RPMI8226 (cell line): ENCODE results near the gene MARS1.

Experiments
- DNase-seq: peaks from one replicate; pipeline ENCODE4 v3.0.0-alpha.2; 2015

Gene MARS1

DNA sequence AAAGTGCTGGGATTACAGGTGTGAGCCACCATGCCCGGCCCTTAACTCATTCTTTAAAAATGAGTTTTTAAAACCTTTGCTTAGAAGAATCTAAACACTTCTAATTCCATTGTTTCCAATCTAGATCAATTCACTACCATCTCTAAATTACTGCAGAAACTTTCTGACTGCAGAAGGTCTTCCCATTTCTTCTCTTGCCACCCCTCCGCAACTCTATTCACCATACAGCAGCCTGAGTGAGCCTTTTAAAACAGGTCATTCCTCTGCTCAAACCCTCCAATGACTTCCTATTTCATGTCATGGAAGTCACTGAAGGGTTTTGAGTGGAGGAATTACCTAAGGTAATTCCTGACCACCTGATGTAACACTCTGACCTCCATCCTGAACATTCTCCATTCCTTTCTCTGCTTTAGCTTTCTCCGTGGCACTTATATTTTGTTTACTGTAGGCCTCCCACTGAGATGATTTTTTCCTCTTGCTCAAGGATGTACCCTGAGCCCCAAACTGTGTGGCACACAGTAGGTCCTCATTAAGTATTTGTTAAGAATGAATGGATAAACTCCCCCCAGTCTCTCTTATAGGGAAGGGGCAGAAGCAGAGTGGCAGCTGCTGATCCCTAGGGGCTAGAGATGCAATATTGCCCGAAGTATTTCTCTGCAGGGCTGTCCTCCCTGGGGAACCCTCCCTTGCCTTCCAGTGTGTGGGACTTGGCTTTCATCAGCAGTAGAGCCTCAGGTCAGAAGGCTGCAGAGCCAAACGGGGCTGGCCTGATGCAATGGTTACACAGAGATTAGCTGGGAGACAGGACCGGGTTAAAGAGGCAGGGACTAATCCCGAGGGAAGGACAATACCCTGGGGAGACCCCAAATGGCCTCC lies 31.3 kb downstream of the MARS1 start:
- peak; percentile 30 for DNase-seq

DNA sequence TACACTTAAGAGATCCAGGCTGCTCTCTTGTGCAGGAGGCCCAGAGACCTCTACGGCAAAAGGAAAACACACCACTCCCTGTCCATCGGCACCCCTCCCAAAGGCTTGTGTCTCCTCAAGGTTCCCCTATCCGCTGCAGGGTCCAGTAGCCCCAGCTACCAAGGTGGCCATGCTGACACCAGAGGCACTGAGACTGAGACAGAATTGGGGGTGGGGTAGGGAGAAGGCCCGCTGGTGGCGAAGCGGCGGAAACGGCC lies 31.9 kb downstream of the MARS1 start:
- peak; percentile 43 for DNase-seq

DNA sequence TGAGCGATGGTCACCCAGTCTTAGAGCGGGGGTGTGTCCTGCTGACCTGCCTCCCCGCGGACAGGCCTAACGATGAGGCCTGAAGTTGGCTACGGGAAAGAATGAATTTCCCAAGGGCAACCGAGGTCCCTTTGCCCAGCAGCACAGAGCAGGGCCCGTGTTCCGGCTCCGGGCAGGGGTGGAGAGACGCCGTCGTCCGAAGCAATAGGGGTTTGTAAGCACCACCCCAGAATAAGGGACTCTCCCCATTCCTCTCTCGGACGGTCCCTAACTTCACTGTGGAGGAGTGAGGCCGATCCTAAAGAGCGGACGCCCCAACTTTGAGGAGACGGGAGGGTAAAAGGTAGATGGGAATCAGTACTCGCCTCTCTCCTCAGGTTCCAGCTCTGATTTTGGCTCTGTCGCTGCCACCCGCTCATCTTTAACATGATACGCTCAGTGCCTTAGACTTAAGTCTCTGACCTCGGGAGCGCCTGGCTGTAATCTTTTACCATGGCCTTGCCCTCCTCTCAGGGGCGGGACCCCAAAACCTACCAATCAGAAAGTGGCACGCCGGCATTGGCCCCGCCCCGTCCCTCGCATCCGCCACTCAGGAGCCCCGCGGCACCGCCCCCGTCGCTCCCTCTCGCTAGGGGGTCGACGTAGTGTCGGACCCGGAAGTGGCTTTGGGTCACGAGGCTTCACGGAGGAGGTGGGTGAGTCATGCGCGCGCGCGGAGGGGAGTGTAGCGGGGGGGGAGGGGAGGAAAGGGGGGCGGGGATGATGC lies 32.4 kb downstream of the MARS1 start, which contains the start of gene DDIT3:
DDIT3 (minus strand) TSS at position 462 of the 766 bp plus-strand sequence. CDS start 3,108 bp downstream, outside the sequence.
- peak; percentile 99 for DNase-seq

DNA sequence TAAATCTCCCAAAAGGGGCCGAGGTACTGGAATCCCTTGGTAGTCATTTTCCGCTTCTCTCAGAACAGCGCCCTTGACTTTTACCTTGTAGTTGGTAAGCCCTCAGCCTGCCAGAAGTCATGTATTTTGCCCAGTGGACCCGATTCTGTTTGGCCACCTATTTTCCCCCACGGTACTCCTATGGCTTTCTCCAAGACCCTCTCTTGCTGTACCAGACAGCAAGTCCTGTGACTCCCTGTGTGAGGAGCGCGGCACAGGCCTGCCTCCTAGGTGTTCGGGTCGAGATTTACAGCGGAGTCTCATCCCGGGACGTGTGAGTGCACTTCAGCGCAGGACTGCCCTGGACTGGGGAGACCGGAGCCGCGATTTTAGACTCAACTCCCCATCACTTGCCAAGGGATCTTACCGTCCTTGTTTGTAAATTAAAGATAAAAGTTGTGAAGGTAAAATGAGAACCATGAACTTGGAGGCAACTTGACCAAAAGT lies 33.7 kb downstream of the MARS1 start:
- peak; percentile 32 for DNase-seq

DNA sequence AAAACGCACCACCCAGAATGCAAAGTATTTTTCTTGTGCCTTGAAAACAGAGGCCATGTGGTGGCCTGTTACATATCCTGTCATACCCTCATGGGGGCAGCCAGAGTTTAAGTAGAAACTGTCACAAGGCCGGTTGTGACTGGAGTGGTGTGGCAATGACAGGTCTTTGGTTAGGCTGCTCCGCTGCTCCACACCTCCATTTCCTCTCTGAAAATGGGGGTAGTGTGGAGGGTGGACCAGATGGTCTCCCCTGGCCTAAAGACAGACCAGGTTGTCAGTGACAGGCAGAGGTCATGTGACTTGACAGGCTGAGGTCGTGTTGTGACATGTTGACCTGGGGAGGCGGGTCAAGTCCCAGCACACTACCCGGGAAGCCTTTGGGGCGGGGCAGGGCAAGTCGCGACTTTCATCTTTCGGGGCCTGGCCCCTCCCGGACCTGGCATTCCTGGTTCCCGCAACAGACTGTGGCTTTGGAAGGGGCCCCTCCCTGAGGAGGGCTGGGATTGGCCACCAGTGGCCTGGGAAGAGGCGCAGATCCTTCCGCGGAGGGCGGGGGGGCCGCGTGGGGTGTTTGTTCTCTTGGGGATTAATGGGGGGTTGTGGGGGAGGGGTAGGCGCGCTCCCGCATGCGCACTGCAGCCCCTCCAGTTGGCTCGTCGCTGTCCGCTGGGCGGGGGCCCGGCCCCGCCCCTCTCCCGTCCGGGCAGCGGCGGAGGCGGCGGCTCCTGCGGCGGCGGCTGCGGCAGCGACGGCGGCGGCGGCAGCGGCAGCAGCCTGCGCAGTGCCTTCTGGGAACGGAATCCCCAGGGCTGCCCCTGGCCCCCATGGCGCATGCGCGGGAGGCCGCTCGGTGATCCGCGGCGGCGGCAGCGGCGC lies 34.4 kb downstream of the MARS1 start, which contains the start of gene MBD6:
MBD6 (plus strand) TSS at position 814 of the 876 bp plus-strand sequence. CDS start 1,480 bp downstream, outside the sequence.
- DNase-seq, result peak; percentile 91

DNA sequence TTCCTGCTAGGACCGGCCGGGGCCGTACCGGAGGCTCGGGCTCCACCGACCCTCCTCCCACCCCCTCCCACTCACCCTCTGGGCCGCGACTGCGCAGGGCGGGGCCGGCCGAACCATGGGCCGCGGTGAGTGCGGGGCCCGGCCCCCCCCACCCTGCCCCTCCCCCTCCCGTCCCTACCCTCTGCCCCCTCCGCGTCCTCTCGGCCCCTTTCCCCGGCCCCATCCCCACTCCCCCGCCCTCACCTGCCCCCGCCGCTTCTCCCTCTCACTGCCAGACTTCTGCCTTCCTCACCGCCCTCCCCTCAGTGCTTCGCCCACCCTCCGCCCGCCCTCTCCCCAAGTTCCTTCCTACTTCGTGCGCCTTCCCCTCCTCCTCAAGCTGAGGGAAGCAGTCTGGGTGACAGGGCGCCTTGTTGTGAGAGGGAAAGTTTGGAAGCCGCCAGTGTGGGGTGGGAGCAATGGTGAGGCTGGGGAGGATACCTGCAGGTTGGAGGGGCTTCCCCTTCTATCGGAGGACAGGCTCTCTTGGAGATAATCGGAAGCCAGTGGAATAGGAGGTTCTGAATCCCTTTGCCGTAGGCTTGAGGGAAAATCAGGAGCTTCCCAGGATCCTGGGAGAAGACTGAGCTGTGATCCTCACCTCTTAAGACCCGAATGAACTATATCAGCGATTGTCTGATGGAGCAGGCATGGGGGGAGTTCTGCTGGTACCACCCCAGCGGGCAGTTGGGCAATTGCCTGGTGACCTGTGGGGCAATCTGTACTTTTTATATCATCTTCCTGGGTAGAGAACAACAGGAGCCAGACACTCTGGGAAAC lies 35.2 kb downstream of the MARS1 start:
- peak; percentile 54 for DNase-seq

DNA sequence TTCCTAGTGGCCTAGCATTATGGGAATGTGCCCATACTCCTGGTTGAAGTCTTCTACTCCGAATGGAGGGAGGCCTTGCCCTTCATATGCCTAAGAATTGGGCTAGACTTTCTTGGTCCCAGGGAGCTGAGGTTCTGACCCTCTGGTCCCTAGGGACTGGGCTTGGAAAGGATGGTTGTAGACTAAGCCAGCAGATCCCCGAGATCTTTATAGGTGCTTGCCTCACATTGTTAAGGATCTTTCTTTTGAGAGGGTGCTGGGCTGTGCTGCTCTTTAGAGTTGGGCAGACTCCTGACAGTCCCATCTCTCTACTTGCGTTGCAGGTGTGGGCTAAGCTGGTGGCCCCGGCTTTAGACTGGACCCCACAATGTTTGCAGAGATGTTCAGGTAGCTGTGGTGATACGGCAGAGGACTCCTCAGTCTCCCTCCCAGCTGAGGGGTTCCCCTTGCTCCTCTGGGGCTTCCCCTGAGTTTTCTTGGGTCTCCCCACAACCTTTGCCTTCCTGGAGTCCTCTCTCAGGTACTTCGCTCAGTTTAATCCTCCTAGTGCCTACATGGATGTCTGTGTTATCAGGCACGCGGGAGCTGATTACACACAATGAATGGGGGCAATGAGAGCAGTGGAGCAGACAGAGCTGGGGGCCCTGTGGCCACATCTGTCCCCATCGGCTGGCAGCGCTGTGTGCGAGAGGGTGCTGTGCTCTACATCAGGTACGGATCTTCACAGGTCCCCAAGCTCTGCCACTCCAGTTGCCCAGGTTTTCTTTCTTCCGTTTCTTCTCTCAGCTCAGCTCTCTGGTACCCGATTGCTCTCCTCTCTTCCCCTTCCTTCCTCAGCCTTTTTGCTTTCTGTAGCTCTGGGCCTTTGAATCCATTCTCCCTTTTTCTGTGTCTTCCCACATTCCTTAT lies 36.1 kb downstream of the MARS1 start:
- no peak for DNase-seq

DNA sequence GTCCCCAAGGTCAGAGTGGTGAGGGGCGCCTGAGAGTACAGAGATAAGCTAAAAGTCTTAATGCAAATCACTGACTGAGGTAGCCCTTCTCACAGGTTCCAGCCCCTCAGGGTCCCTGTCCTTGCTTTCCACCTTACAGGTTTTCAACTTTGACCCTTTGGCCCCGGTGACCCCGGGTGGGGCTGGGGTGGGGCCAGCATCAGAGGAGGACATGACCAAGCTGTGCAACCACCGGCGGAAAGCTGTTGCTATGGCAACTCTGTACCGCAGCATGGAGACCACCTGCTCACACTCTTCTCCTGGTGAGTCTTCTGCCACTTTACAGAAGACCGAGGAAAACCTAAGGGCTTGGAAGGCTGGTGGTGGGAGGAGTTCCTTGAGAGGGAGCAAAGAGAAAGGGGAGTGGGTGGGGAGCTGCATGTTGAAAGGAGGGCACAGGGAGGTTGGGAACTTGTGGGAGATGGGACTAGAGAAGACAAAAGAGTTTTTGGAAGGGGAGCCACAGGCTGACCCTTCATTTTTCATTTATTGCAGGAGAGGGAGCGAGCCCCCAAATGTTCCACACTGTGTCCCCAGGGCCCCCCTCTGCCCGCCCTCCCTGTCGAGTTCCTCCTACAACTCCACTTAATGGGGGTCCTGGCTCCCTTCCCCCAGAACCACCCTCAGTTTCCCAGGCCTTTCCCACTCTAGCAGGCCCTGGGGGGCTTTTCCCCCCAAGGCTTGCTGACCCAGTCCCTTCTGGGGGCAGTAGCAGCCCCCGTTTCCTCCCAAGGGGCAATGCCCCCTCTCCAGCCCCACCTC lies 37.1 kb downstream of the MARS1 start:
- no peak for DNase-seq

DNA sequence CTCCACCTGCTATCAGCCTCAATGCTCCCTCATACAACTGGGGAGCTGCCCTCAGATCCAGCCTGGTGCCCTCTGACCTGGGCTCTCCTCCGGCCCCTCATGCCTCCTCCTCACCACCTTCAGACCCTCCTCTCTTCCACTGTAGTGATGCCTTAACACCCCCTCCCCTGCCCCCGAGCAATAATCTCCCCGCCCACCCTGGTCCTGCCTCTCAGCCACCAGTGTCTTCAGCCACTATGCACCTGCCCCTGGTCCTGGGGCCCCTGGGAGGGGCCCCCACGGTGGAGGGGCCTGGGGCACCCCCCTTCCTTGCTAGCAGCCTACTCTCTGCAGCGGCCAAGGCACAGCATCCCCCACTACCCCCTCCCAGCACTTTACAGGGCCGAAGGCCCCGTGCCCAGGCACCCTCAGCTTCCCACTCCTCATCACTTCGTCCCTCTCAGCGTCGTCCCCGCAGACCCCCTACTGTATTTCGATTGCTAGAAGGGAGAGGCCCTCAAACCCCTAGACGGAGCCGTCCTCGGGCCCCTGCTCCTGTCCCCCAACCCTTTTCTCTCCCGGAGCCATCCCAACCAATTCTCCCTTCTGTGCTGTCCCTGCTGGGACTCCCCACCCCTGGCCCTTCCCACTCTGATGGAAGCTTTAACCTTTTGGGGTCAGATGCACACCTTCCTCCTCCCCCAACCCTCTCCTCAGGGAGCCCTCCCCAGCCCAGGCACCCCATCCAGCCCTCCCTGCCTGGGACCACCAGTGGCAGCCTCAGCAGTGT lies 37.9 kb downstream of the MARS1 start:
- no peak for DNase-seq

DNA sequence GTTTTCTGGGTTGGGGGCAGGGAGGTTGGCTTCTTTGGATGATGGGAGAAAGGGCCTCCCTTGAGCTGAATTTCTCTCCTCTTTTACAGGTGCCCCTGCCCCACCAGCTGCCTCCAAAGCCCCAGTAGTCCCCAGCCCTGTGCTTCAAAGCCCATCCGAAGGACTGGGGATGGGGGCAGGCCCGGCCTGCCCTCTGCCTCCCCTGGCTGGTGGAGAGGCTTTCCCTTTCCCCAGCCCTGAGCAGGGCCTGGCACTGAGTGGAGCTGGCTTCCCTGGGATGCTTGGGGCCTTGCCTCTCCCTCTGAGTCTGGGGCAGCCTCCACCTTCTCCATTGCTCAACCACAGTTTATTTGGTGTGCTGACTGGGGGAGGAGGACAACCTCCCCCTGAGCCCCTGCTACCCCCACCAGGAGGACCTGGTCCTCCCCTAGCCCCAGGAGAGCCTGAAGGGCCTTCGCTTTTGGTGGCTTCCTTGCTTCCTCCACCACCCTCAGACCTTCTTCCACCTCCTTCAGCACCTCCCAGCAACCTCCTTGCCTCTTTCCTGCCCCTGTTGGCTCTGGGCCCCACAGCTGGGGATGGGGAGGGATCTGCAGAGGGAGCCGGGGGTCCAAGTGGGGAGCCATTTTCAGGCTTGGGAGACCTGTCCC lies 38.7 kb downstream of the MARS1 start:
- DNase-seq, result no peak

DNA sequence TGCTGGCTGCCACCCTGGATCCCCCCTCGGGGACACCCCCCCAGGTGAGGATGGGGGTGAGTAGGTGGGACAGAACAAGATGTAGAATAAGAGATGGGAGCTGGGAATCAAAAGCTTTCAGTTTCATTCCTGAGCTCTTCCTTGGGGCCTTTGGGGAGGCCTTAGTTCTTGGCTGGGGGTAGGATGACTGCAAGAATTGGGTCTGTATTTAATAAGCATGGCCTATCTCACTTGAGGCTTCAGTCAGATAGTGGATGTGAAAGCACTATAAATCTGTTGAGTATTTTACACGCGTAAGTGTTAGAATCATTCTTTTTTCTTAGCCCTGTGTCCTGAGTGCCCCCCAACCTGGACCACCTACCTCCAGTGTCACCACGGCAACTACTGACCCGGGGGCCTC lies 39.3 kb downstream of the MARS1 start:
- DNase-seq, result no peak

DNA sequence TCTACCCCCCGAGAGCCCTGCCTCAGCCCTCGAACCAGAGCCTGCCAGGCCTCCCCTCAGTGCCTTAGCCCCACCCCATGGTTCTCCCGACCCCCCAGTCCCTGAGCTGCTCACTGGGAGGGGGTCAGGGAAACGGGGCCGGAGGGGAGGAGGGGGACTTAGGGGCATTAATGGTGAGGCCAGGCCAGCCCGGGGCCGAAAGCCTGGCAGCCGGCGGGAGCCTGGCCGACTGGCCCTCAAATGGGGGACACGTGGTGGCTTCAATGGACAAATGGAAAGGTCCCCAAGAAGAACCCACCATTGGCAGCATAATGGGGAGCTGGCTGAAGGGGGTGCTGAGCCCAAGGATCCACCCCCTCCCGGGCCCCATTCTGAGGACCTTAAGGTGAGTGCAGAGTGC lies 40.3 kb downstream of the MARS1 start:
- DNase-seq, result no peak

DNA sequence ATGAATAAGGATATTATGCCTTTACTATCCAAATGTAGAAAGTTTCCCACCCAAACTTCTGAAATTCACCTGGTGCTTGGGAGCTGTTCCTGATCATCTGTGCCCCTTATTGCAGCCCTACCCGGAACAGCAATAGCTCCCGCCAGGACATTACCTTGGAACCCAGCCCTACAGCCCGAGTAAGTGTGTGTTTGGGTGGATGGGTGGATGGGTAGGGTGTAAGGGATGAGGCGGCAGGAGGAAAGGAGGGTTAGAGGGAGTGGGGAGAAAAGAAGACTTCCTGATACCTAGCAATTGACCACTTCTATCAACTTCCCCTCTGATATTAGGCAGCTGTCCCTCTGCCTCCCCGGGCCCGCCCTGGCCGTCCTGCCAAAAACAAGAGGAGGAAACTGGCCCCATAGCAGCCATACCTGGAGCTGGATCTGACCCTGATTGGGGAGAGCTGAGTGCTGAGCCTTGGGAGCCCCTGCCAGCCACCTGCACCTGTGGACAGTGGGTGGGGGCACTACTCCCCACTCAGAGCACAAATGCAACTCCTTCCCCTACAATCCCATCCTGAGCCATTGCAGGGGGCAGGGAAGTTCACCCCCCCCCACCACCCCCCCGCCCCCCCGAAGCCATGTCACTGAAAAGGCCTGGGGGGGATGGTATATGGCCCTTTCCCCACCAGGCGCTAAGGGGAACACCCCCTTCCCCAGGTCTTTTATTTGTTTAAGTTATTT lies 41.1 kb downstream of the MARS1 start:
- DNase-seq, result no peak

DNA sequence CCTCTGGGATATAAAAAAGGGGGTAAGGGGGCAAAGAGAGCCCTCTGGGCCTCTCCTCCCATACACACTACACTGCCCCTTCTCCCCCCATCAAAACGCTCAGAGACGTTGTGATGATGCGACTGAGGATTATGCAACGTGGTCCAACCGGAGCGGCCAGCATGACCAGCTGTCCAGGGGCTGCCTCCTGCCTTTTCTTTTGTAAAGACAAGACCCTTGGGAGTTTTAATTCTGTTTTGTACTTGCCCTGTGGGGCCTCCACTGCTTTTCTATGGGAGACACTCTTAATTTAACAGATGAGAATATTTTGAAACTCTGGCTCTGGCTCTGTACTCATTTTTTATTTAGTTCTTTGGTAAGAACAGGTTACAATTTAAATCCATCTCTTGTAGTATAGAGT lies 42.0 kb downstream of the MARS1 start:
- no peak for DNase-seq

DNA sequence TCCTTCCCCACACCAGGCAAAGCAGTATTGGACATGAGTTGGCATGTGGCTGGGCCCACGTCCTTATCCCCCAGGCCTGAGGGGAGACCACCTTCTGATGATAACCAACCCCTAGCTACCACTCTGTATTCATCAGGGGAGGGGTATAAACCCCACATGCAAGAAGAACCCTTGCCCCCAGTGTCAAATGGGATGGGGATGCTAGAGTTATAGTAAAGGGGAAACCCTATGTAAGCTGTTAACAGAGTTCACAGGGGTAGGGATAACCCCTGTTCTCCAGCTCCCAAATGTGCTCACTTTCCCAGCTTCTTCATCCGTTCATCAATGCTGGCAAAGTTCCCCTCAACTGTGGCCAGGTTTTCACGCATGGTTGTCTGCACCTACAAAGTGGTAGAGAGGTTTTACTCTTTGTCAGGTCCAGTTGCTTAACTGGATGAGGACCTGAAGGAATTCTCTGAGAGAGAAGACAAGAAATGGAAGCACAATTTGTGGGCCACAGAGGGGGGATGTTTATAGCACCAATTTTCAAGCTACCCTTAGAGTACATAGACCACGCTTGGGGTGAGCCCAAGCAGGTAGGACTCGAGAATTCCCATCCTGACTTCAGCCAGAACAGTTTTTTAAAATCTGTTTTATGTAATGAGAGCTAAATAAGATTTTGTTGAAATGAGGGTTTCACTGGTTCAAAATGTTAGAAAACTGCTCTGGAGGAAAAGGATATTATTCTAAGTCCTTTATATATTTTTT lies 42.7 kb downstream of the MARS1 start:
- no peak for DNase-seq

DNA sequence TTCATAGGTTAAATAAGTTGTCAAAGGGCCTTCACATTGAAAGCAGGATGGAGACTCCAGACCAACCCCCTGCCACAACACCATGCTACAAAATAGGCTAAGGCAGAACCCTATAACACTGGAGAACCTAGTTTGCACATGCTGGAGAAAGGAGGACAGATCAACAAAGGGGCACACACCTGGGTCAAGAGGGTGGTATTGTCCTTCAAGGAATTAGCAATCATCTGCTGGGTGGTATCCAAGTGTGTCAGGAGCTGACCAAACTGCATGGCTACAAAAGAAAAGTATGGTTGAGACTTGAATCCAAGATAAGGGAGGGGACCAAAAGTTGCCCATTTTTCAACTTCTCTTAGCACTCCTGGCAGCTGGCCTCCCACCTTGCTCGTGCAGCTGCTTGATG lies 44.0 kb downstream of the MARS1 start:
- no peak for DNase-seq

DNA sequence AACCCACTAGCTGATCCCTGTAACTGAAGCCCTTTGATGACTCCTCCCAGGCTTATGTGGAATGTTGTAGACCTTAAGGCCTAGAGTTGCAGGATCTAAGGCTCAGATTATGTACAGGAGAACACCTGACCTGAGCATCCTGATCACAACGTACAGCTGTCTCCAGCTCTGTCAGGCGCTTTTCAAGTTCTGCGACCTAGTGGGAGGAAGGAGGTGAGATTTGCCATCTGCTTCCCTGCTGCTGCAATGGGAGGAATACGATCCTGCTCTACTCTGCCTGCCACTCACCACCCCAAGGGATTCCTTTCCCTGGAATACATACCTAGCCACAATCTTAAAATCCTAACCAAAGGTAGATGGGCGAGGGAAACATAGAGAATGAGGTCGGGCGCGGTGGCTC lies 45.2 kb downstream of the MARS1 start:
- DNase-seq, result no peak
